HFF-Myc (cell line): ENCODE data around the gene TLK1.

Experiments used
- DNase-seq: peaks from one replicate; pipeline ENCODE4 v3.0.0-alpha.2; 2011; ENCODE audit warnings: low read depth; ENCODE audit errors: extremely low read depth
- H3K4me3 ChIP-seq: replicated peaks from 2 replicates; pipeline ENCODE4 v1.5.1; 2011; ENCODE audit warnings: low read depth, mild to moderate bottlenecking, control low read depth, low read length
- TF ChIP-seq, protein P1 (sequence below): IDR thresholded peaks from 2 replicates; pipeline ENCODE4 v1.5.1; 2012; ENCODE audit warnings: mild to moderate bottlenecking, low read depth, low read length, control low read depth; ENCODE audit errors: missing control alignments

TLK1 gene

DNA sequence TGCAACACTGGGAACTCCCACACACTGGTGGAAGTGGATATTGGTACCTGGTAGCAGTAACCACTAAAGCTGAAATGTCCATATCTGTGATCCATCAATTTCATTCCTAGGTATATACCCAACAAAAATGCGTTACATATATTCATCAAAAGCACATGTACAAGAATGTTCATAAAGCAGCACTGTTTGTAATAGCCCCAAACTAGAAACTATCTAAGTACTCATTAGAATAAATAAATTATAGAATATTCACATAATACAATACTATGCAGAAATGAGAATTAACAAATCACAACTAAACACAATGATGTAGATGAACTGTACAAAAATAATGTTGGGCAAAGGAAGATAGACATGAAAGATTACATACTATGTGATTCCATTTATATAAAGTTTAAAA is 11.1 kb upstream of the TLK1 start:
- TF ChIP-seq, protein P1, sequence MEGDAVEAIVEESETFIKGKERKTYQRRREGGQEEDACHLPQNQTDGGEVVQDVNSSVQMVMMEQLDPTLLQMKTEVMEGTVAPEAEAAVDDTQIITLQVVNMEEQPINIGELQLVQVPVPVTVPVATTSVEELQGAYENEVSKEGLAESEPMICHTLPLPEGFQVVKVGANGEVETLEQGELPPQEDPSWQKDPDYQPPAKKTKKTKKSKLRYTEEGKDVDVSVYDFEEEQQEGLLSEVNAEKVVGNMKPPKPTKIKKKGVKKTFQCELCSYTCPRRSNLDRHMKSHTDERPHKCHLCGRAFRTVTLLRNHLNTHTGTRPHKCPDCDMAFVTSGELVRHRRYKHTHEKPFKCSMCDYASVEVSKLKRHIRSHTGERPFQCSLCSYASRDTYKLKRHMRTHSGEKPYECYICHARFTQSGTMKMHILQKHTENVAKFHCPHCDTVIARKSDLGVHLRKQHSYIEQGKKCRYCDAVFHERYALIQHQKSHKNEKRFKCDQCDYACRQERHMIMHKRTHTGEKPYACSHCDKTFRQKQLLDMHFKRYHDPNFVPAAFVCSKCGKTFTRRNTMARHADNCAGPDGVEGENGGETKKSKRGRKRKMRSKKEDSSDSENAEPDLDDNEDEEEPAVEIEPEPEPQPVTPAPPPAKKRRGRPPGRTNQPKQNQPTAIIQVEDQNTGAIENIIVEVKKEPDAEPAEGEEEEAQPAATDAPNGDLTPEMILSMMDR: no peak
- no peak for DNase-seq
- no peak overlapping the region for H3K4me3 ChIP-seq

DNA sequence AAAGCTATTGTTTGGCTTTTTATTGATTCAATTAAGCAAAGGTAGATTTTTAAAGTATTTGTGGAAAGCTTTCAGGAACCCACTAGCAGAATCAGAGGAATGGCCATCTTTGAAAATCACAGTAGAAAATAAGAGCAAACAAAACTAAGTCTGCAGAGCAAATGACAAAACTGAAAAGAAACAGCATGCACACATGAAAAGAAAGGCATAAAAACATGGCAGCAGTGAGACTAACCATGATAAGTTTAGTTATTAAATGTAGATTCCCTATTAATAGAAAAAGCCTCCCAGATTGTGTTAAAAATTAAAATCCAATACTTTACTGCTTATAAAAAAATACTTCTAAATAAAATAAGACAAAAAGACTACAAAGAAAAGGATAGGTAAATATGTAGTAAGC is 9.1 kb upstream of the TLK1 start:
- no peak overlapping the region for H3K4me3 ChIP-seq
- no peak for DNase-seq
- TF ChIP-seq, protein P1: no peak

DNA sequence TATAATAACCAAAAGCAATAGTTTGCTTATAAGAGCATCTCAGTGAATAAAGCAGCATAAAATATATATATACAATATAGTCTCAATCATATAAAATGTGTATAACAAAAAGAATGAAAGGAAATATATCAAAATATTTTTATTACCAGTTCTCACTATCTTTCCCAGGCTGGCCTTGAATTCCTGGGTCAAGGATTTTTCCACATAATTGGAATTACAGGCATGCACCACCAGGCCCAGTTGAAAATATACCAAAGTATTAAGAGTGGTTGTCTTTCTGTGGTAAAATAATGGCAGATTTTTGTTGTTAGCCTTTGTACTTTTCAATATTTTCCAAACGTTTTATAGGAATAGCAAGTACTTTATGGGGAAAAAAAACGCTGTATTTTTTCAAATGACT is 8.6 kb upstream of the TLK1 start:
- TF ChIP-seq, protein P1: no peak
- H3K4me3 ChIP-seq: no peak overlapping the region
- DNase-seq: no peak

DNA sequence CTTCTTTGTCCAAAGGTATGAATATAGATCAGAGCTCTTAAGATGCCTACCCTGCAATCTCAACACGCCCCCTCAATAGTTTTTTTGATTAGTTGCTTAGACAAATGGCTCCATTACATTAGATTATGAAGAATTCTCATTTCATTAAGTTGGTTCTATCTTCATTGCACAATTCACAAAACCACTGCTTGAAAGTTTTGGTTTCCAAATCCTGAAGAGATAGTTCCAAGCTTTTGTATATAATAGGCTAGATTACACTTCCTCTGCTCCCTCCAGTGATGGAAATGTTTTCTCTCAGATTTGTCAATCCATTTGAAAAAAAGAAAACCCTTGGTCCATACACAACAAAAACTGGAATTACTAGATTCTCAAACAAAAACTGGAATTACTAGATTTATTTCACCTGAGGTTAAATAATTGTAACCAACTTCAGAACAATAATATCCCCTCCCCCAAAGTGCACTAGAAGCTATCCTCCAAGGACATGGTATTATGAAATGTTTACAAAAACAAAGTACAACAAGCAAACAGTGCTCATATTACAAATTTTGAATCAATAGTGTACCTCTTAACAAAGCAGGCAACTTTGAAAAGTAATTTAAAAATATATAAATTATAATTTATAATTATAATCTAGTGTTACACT is 6.8 kb upstream of the TLK1 start:
- DNase-seq: no peak
- TF ChIP-seq, protein P1: no peak
- no peak overlapping the region for H3K4me3 ChIP-seq

DNA sequence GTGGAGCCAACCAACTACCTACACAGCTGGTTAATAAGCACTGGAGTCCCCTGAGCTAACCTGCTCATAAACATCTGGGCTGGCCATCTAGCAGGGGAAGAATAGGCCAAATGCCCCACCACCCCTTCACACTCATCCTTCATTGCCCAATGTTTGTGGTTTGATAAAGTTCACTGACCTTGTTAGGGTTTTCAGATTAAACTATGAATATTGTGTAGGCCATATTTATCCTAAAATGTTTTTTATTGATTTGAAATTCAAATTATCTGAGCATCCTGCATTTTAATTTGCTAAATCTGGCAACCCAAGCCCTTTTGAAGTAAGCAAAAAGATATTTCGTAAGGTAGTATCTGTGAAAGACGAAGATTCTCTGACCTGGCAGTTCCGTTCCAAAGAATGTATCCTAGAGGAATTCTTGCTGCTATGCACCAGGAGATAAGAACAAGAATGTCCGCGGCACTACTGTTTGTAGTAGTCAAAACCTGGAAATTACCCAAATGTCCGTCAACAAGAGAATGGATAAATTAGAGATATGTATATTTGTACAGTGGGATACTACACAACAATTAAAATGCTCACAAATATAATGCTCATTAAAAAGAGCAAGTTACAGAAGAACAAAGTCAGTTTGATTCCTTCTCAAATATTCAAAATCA is 5.8 kb upstream of the TLK1 start:
- H3K4me3 ChIP-seq: no peak overlapping the region
- DNase-seq: no peak
- TF ChIP-seq, protein P1: no peak

DNA sequence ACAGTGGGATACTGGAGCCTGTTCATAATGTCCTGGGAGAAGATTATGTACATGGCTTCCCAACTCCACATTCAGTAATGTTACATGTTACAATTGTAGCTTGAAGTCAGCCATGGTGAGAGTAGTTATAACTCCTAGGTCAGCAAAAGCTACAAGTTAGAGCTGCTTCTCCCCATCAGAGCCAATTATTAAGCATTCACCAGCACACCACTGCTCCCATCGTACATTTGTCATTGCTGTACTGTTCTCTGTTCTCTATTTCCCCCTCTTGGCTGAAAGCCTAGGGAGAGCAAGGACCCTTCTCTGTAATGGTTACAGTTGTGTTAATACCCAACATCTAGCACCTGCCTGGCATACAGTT is 5.3 kb upstream of the TLK1 start:
- DNase-seq: no peak
- H3K4me3 ChIP-seq: no peak overlapping the region
- TF ChIP-seq, protein P1: no peak
